Activated CD8-positive, alpha-beta memory T cell treated with anti-CD3 and anti-CD28 coated beads for 4 hours (primary cell): ENCODE results near the gene LARP4B.
A peak's percentile ranks its signal among the peaks of the same experiment; 100 is the strongest.

ENCODE experiments used
- DNase-seq, 2 donors: peaks; one replicate each; pipeline ENCODE4 v3.0.0-alpha.2; 2020; ENCODE audit warnings: low read depth in 2 of 2

LARP4B gene

DNA sequence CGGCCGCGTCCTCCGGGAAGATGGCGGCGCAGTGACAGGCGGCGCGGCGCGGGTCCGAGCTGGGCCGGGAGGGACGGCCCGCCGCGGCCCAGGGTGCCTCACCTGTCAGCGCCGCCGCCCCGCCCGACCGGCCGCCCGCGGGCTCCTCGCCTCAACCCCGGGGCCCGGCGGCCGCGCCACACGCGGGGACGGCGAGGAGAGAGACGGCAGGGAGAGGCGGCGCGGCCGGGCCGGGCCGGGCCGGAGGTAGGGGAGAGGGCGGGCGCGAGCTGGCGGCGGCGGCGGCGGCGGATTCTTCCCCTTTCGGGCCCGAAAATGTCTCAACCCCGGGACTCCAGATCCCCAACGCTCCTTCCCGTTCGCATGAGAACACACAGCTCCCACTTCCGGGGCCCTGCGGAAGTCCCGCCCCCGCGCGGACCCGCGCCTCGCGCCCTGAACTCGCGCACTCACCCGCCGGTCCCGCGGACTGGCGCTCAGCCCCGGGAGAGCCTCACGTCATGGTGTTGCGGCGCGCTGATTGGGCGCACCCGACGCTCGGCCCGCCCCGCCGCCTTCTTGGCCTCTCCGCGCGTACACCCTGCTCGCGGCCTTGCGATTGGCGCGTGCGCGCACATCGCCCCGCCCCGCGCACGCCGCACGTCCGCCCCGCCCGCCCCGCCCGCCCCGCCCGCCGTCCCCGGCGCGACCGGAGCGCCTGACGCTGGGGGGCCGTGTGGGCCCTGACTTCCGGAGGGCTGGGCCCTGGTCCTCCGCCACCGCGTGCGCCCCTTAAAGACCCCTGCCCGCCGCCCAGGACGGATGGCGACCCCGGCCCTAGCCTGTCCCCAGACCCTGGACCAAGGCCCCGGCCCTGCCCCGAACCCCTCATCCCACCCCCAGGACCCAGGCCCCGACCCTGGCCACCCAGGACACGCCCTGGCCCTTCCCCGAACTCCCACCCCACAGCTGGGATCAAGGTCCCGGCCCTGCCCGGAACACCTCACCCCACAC lies at the start of gene LARP4B:
Gene LARP4B (minus strand): TSS at position 380 of the 993 bp plus-strand sequence. CDS start 45,984 bp downstream, outside the sequence.
- DNase-seq, result peak; percentile 92 to 94

DNA sequence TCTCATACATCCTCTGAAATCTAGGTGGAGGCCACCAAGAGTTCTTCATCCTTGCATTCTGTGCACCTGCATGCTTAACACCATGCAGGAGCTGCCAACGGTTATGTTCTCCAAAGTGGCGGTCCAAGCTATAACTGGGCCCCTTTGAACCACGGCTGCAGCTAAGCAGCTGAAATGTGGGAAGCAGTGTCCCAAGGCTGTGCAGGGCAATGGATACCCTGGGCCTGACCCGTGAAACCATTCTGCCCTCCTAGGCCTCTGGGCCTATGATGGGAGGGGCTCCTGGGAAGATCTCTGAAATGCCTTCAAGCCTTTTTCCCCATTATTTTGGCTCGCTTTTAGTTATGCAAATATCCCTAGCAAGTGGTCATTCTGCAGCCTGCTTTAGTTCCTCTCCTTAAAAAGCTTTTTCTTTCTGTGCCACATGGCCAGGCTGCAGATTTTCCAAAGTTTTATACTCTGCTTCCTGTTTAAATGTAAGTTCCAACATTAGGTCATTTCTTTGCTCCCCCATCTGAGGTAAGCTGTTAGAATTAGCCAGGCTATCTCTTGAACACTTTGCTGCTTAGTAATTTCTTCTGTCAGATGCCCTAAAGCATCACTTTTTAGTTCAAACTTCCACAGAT lies 49.1 kb upstream of the LARP4B start:
- no peak for DNase-seq

DNA sequence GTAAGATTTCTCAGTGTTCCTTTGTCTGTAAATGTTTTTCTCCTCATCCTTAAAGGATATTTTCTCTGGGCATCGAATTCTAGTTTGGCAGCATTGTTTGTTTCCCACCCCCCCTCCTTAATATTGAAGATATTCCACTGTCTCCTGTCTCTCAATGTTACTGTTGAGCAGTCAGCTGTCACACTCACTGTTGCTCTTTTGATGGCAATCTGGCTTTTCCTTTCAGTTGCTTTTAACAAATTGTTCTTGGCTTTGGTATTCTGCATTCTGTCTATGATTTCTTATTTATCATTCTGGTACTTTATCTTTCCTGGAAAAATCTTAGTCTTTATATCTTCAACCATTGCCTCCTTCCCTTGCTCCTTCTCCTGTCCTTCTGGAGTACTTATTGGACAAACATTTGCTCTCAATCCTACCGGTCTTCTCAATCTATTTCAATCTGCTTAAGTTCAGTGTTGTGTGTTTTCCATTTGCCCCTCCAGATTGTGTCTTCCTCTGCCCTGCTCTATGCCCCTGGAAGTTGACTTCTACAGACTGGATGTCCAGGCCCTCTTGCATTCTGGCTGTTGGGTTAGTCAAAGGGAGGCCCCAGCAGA lies 47.4 kb upstream of the LARP4B start:
- DNase-seq, result no peak

DNA sequence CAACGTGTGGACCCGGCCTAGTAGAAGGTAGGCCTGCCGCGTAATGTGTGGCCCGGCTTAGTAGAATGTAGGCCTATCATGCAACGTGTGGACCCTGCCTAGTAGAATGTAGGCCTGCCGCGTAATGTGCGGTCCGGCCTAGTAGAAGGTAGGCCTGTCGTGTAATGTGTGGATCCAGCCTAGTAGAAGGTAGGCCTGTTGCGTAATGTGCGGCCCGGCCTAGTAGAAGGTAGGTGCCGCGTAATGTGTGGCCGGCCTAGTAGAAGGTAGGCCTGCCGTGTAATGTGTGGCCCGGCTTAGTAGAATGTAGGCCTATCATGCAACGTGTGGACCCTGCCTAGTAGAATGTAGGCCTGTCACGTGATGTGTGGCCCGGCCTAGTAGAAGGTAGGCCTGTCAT lies 44.8 kb upstream of the LARP4B start:
- DNase-seq, result no peak

DNA sequence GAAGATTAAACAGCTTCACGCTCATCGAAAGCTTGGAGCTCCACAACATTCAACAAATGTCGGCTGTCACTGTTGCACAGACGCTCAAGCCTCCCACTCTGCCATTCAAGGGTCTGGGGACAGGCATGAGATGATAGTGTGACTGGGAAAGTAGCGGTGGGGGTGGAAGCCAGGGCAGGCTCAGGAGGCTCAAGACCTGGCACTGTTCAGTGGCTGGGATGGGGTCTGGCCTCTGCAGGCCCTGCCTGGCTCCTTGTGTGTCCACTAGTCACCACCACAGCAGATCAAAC lies 43.2 kb upstream of the LARP4B start:
- DNase-seq, result no peak

DNA sequence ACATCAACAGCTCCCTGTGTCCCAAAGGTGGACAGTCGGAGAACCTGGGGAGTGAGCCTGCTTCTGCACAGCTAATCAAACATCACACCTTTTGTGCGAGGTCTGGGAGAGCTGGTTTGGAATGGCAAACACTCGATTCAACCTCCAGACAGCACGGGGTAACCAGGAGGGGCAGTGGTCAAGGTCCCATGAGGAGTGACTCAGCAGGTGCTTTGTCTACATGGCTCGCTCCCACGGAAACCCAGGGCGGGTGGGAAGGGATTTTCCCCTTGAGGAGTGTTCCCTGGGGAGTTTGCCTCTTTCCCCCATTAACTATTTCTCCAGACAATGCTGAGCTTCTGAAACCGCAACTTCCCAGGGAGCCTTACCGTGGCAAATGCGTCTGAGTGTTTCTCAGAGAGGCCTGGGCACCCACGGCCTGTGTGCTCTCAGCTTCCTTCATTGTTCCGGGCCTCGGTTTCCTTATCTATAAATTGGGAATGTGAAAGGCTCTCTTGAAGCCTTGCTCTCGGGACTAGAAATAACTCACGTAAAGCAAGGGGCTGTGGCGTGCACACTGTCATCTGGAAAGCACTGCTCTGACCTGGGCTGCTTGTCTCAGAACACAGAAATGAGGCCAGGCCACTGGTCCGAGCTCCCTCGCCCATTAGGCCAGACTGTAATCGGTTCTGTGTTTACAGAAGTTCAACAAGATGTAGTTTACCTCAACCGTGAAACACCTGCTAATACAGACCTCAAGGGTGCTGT lies 42.7 kb upstream of the LARP4B start:
- DNase-seq, result no peak

DNA sequence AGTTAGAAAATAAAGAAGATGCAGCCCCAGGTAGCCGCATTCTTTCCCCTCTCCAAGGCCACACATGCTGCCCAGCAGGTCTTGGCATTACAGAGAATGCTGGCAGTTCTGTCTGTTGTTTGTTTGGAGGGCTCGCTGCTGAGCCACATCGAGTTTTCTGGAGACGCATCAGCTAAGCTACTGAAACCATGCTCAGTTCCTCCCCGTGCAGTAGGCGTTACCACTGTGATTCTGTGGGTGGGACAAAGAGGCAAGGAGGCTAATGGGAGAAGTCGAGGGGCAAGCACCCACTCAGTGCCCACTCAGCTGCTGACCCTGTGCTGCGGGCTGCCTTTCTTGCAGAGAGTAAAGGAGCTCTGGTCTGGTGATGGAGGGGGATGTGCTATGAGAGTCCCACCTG lies 41.3 kb upstream of the LARP4B start:
- no peak for DNase-seq

DNA sequence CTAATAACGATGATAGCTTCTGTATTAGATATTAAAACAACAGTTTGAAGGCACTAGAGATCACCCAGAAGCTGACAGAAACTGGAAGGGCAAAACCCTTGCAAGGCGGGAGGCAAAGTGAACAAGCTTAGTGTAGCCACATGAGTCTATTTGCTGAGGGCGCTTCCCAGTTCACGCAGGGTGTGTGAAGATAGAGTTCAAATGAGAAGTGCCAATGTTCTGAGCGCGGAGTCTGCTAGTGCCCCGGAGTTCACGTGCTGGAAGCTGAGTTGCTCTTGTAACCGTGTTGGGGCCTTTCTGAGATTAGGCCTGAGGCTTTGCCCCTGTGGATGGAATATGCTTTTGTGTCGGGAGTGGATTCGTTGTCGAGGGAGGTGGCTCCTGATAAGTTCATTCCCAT lies 40.1 kb upstream of the LARP4B start:
- no peak for DNase-seq

DNA sequence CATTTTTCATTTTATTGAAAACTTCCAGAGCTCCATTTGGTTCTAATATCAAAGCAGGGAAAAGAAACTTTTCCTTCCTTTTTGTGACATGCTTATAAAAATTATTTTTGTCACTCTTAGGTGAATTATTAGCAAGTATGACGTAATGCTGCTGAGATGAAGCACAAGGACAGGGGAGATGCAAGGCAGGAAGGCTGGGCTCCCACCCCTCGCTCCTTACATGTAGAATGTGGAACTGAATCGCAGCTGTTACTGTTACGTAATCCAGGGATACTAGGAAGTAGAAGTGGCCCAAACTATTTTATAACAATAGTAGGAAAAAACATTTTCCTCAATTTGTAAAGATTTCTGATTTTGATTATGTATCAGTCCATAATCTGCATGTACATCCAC lies 39.6 kb upstream of the LARP4B start:
- DNase-seq, result no peak

DNA sequence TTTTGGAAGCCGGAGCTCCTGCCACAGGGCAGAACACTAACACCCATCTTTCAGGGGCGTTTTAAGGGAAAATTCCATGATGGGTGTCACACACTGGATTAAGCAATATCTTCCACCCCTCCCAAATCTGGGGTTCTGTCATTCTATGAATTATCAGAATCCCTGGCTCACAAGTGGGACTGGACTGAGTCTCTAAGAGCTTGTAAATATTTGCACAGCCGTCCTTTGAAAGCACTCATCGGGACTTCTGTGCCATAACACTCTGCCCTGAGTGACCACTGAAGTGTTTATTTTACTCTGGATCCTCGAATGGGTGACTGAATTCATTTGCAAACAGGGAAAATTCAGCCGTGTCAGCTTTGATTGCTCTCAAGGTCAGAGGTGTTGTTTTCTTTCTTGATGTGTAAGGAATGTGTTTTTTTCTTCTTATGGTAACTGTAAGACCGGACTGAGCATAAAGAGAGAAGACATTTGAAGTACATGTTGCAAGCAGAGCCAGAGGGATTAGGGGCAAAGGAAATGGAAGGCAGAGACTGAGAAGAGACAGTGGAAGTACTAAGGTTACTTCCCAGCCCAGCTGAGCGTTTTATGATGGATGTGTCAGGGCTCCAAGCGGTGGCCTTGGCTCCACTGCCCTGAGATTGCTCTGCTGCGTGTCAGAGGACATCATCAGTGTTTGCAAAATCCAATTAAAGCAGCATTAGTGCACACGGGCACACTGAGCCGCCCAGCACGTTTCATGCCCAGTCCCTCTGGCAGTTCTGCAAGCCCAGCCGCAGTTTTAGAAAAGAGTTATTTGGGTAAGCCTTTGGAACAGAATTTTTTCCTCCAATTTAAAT lies 39.0 kb upstream of the LARP4B start:
- no peak for DNase-seq

DNA sequence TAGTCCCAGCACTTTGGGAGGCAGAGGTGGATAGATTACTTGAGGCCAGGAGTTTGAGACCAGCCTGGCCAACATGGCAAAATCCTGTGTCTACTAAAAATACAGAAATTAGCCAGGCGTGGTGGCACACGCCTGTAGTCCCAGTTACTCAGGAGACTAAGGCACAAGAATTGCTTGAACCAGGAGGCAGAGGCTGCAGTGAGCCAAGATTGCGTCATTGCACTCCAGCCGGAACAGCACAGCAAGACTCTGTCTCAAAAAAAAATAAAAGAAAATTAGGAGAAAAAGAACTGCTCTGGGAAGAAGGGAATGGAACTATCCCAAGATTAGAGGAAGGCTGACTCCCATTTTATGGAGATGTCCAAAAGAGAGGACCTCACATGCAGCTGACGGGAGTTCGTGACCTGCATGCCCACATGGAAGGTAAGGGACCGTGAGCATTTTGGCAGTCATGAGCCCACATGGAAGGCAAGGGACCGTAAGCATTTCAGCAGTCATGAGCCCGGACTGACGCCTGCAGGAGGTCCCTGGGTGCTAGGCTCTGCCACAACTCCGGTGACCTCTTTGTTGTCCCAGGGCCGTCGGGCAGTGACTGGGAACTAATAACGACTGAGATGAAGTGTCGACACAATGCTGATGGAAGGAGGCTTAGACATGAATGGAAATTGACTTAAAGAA lies 38.1 kb upstream of the LARP4B start:
- DNase-seq, result no peak

DNA sequence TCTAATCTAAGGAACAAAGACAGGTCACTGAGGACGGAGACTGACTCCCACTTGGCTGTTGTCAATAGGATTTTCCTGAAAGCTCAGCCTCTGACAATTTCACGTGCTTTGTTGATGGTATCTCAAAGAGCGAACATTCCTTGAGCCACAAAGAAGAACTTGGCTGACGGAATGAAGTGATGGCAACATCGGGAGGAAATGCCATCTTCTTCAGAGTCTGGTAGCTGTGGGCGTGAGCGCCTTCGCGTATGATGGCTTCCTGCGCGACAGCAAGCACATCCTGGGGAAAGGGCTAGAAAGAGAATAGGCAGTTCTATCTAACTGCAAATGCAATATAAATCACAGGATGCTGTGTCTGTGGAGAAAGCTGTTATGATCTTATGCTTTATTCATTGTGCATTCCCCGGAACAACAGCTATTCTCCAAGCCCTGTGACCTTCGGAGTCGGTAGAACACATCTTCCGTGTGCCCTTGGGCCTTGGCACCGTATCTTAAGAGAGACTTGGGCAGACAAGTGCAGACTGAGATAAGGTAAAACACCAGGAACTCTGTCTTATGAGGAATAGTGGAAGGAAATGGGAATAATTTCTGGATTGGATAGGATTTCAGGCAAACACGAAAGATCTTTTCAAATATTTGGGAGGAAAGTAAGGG lies 37.2 kb upstream of the LARP4B start:
- no peak for DNase-seq

DNA sequence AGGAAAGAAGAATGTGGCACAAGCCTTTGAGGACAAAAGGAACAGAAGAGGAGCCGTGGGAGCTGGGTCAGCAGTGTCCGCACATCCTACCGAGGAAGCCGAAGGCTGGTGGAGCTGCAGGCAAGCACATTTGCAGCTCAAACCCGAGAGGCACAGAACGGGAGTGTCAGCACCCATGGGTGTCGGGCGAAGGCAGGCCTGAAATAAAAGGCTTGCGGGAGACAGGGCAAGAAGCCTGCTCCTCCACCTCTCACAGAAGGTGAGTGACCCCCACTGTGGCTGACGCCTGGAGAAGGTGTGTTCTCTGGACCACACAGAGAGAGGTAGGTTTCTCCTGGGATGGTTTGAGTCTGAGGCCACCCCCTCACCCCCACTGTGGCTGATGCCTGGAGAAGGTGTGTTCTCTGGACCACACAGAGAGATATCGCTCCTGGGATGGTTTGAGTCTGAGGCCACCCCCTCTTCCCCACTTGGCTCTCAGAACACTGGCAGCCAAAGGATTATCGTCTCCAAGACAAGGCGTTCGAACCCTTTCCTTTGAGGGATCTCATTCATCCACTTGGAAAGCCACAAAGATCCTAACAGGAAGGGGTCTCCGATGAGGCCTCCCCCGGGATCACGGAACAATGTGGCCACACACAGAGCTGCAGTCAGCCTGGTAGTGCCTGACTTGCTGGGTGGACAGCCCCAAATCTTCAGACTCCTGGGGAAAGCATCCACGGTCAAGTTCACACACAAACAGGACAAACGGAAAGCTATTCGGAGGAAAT lies 35.1 kb upstream of the LARP4B start:
- no peak for DNase-seq

DNA sequence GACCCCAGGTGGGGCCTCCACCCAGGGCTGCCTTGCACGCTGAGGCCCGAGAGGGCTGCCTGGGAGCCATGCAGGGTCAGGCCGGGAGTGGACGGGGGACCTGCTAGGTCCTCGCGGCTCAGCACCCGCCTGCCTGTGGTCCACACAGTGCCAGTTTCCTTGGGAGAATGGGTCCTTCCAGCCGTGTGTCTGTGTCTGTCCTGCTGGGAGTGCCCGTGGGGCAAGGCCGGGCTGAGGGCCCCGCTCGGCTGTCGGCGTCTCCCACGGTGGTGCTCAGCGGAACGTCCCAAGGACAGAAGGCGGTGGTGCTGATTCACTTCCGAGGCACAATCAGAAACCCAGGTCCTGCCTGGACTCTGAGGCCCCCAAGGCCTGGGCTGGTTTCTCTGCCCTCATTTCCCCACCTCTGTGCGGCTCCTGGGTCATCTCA lies 33.5 kb upstream of the LARP4B start:
- no peak for DNase-seq

DNA sequence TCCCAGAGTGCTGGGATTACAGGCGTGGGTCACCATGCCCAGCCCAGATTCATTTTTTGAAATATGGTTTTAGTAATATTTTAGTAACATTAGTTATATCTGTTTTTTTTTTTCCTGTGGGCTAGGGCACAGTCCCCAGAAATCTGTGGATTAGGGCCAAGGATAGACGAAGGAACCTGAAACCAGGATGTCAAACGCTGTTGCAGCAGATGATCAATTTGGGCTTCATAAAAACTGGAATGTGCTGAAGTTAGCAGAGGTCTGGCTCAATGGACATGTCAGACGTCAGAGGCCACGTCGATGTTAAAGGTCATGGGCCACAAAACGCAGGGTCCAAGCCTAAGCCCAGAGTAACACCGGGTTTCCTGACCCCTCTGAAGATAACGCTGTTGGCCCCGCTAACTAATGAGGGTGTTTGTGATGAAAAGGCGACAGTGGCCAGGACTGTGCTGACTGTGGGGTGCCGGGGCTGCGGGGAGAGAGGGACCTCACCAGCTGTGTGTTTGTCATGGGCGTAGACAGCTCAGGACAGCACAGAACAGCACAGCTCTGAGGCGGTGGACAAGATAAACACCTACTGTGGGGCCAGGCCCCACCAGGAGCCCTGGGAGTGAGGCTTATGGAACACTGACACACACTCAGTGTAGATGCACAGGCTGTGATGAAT lies 32.9 kb upstream of the LARP4B start:
- DNase-seq, result no peak

DNA sequence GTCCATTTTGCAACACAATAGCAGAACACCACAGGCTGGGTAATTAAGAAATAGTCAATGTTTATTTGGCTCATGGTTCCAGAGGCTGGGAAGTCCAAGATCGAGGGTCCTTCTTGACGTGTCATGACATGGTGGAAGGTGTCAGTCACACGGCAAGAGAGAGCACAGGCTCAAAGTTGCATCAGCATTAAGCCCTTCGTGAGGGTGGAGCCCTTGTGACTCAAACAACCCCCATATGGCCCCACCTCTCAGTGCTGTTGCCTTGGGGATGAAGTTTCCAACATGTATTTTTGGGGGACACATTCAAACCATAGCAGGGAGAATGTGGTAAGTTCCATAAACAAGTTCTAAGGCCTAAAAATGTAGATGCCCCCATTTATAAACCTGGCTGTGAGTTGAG lies 32.1 kb upstream of the LARP4B start:
- DNase-seq, result no peak

DNA sequence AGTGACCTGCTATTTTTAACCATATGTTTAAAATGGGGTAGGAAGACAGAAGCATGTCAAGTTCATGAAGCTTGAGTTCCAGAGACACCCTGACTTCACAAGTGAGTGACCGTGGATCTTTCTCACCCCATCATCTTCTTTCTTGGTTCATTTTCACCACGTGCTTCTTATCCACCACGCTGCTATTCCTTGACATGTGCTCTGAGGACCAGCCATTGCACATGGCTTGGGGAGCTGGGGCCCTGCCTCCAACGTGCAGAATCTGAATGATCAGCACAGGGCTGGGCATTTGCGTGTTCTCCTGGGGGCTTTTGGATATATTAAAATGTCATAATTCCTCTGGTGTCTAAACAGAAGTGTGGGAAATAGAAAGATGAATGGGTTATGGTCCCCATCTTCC lies 31.7 kb upstream of the LARP4B start:
- DNase-seq, result no peak

DNA sequence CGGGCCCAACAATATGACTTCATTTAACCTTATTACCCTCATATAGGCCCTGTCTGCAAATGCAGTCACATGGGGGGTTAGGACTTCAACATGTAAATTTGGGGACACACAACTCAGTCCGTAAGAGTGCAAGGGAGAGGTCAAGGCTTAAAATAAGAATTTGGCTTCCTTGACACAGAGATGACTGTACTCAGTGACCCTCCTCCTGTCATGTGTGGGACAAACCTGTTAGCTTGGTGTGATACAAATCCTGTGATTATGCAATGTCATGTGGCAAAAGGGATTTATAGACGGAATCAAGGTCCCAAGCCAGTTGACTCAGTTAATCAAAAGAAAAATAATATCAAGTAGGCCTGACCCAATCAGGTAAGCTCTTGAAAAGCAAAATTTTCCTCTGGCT lies 30.8 kb upstream of the LARP4B start:
- no peak for DNase-seq

DNA sequence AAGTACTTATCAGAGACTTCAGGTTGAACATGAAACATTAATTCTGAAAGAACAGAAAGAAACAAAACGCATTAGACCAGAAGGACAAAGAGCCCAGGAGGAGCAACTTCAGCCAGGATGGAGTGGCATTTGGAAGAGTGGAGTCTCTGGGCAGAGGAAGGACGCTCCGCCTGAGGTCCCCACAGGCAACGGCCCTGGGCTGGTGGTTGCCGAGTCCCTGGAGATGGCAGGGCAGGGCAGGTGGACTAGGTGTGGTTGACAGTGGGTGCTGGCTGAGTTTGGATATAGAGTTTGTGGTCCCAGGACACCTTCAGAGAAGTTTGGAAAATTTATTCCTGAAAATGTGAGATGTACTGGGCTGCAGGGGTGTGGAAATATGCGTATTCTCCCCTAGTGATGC lies 27.4 kb upstream of the LARP4B start:
- DNase-seq, result no peak
